Stimulated activated CD8-positive, alpha-beta memory T cell treated with anti-CD3 and anti-CD28 coated beads, Interleukin-4, amount 100 ng/mL, for 24 hours (primary cell): ENCODE results near the gene BAZ1A.
"Not testable (repeated sequence)": the region's sequence is repeated elsewhere in the genome, so short reads cannot be mapped to it uniquely, and the experiment has no call there.

Experiments
- DNase-seq: peaks from one replicate; pipeline ENCODE4 v3.0.0-alpha.2; 2020; ENCODE audit warnings: low read depth

The BAZ1A gene

DNA sequence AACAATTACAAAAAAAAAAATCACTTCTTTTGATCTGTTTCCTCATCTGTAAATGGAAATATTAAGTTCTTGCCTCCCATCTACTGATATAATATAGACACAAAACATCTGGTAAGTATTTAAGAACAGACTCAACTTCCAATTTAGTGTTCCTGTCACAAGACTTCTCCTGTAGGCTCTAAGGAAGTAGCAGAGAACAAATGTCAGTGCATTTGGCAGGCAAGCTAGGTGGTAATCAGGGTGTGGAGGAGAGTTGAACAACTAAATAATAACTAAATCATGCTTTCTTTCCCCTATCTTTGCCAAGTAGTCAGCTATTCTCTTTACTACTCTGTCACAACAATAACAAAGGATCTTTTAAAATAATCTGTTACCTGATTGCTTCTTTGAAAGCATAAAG is 22.1 kb downstream of the BAZ1A start:
- DNase-seq, result no peak

DNA sequence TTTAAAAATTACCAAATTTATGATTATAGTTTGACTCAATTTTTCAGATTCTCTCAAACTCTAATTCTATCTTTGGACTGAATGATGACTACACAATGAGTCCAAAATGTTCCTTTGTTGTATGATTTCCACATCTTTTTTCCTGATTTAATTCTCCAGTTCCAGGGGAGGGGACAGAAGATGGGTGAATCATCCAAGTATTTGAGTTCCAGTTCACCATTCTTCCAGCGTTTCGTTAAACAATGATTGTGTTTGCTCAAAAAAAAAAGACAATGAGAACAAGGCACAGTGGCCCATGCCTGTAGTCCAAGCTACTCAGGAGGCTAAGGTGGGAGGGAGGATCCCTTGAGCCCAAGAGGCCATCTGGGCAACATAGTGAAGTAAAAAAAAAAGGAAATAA is 23.8 kb downstream of the BAZ1A start:
- no peak for DNase-seq

DNA sequence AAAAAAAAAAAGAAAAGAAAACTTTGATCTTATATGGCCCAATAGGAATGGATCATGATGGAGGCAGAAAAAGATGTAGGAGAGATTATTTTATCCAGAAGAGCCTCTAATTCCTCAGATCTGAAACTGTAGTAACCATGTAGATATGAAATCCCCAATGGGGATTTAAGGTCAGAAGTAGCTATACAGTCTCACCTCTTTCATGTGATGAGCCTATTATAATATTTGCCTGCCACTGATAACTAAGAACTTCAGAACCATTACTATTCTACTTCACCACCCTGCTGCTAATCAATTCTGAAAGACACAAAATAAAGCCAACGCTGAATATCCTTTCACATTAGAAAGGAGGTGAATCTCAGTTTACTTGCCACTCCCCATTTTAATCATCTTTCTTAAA is 29.3 kb downstream of the BAZ1A start:
- DNase-seq, result no peak

DNA sequence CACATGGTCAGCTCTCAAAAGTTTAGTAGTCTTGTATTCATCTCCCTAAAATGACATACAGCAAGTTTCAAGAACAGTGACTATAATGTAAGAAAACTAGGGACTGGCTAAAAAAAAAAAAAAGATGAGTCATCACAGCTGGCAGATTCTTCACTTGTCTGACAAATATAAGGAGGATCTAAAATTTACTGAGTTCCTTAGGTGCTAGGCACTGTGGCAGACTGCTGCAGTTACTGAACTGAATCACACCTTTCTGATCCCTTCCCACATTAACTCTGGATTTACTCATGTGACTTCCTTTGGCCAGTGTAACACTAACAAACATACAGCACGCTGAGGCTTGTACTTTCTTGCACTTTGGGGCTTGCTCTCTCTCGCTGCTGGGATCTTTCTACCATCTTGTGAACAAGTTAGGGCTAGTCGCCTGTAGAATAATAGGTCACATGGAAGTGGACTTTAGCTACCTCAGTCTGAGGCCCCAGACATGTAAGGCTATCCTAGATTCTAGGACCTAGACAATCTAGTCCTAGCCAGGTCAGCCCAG is 32.1 kb downstream of the BAZ1A start:
- DNase-seq, result no peak

- no peak for DNase-seq
Observed at GRCh38 chr14:34837801-34838322, 37.3 kb downstream of the BAZ1A start.

GRCh38 chr14:34835312-34835711 is 39.8 kb downstream of the BAZ1A start:
- DNase-seq, result no peak

DNA sequence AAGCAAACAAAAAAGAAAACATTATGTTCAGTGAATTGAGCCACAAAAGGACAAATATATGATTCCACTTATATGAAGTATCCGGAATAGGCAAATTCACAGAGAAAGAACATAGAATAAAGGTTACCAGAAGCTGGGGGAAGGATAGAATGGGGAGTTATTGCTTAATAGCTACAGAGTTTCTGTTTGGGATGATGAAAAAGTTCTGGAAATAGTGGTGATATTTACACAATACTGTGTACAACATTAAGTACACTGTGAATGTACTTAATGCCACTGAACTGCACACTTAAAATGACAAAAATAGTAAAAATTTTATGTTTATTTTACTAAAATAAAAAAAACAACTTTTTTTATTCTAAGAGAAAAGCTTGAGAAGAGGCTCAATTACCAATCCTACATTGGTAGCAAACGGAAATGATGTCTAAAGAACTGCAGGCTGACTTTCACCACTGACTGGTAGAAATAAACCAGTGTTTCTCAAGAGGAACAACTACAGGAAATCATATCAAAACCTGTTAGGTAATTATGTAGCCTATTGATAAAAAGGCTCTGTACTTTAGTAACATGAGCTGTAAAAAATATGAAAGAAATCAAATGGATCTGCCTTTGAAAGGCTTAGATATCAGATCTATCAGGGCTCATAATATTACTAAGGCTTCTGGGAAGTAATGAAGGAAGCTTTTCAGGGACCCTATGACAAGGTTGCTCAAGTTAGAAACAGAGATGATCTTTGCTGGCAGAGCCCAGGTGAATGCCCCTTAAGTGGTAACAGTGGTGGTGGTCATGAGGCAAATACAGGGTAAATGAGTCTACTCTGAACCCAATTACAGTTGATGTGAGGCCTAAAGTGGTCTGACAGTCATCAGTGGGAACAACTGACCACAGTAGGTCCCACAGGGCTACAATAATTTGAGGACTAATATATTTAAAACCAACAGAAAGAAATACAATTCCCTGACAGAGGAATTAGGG is 41.3 kb downstream of the BAZ1A start:
- DNase-seq, result no peak

DNA sequence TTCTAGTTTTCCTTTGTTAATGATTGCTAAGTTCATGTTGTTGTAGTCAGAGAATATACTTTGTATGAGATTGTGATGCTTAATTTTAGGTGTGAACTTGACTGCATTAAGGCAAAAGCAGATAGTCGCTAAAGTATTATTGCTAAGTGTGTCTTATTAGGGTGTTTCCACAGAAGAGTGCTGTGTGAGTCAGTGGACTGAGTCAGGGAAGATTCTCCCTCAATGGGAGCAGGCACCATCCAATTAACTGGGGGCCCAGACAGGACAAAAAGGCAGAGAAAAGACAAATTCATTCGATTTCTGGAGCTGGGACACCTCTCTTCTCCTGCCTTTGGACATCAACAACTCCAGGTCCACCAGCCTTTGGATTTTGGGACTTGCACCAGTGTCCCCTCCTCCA is 48.5 kb downstream of the BAZ1A start:
- DNase-seq, result no peak

DNA sequence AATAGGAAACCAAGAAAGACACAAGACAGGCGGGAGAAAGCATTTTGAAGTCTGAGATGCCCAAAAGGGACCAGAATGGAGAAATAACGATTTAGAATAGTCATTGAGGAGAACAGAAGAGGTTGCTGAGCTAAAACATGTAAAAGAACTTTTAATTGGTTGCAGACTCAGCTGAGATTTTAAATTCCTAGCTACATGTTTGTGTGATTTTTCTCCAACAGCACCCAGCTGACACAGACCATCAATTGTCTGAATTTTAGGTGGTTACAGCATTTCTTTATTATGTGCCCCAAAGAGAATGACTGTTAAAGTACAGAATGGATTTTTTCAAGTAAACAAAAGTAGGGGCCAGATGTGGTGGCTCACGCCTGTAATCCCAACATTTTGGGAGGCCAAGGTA is 50.3 kb downstream of the BAZ1A start:
- no peak for DNase-seq

DNA sequence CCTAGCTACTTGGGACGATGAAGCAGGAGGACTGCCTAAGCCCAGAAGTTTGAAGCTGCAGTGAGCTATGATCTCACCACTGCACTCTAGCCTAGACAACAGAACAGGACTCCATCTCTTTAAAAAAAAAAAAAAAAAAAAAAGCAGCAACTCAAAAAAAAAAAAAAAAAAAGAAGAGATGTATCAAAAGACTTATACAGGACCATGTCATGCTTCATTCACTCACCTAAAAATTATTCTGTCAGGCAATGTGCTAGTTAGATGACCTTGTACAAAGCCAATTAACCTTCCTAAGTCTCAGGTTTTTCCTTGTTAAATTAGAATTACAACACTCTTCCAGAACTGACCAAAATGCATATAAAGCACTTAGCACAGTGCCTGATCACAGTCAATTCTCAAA is 50.9 kb downstream of the BAZ1A start:
- DNase-seq, result no peak

DNA sequence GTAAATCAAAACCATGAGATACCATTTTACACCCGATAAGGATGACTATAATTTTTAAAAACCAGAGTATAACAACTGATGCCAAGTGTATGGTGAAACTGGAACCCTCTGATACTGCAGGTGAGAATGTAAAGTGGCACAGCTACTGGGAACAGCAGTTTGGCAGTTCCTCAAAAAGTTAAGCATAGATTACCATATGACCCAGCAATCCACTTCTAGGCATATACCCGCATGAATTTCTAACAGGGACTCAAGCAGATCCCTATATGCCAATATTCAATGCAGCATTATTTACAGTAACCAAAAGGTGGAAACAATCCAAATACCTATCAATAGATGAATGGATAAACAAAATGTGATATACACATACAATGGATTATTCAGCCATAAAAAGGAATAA is 57.4 kb downstream of the BAZ1A start:
- no peak for DNase-seq

DNA sequence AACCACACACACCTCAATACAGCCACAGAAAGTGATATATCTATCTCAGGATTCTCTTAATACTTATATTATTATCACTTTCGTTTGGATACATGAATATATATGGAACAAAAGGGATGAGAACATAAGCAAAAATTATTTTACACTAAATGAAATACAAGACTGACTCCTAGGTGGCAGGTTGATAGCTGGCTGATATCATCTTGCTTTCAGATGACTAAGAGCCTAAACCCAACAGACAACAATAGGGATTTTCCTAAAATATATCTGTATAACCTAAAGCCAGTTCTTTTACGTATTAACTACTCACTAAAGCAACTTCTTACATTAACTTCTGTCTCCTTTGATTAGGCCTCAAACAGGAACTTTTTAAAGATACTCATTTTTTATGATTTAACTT is 65.1 kb downstream of the BAZ1A start:
- DNase-seq, result no peak

DNA sequence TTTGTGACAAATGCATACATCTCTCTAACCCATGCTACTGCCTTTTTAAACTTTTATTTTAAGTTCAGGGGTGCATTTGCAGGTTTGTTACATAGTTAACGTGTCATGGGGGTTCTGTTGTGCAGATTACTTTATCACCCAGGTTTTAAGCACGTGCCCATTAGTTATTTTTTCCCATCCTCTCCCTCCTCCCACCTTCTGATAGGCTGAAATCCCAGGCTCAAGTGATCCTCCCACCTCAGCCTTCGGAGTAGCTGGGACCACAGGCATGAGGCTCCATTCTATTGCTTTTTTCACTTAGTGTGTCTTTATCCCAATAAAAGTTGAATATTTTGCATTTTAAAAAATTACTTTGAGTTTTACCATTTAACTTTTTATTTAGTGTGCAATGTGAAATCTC is 68.9 kb downstream of the BAZ1A start:
- DNase-seq, result no peak

DNA sequence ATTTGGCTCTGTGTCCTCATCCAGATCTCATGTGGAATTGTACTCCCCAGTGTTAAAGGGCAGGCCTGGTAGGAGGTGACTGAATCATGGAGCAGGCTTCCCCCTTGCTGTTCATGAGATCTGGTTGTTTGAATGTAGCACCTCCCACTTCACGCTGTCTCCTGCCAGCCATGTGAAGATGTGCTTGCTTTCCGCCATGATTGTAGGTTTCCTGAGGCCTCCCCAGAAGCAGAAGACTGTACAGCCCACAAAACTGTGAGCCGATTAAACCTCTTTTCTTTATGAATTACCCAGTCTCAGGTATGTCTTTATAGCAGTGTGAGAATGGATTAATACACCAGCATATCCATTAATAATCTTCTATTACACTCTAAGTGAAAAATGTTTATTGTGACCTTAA is 70.2 kb downstream of the BAZ1A start:
- DNase-seq, result no peak

DNA sequence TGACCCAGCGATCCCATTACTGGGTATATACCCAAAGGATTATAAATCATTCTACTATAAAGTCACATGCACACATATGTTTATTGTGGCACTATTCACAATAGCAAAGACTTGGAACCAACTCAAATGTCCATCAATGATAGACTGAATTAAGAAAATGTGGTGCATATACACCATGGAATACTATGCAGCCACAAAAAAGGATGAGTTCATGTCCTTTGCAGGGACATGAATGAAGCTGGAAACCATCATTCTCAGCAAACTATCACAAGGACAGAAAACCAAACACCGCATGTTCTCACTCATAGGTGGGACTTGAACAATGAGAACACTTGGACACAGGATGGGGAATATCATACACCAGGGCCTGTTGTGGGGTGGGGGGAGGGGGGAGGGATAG is 76.3 kb downstream of the BAZ1A start:
- DNase-seq, result not testable (repeated sequence)

DNA sequence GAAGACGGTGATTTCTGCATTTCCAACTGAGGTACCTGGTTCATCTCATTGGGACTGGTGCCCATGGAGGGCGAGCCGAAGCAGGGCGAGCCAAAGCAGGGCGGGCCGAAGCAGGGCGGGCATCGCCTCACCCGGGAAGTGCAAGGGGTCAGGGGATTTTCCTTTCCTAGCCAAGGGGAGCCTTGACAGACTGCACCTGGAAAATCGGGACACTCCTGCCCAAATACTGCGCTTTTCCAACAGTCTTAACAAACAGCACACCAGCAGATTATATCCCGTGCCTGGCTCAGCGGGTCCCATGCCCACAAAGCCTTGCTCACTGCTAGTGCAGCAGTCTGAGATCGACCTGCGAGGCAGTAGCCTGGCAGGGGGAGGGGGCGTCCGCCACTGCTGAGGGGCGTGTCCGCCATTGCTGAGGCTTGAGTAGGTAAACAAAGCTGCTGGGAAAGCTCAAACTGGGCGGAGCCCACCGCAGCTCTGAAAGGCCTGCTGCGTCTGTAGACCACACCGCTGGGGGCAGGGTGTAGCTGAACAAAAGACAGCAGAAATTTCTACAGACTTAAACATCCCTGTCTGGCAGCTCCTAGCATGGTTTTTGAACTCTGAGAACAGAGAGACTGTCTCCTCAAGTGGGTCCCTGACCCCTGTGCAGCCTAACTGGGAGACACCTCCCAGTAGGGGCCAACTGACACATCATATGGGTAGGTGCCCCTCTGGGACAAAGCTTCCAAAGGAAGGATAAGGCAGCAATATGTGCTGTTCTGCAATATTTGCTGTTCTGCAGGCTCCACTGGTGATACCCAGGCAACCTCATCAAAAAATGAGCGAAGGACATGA is 77.2 kb downstream of the BAZ1A start:
- DNase-seq, result no peak

DNA sequence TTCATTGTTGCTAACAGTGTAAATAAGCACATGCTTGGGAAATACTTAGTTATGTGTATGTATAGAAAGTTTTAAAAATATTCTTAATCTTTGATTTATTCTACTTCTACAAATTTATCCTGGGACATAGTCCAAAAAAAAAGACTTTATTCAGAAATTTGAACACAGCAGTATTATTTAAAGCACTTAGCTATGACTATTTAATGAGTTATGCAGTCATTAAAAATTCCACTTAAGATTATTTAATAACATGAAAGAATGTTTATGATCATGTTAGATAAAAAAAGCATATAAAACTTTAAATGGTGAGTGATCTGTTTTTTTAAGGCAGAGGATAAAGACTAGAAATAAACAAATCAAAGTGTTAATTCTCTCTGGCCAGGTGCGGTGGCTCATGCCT is 78.3 kb downstream of the BAZ1A start:
- DNase-seq, result no peak

DNA sequence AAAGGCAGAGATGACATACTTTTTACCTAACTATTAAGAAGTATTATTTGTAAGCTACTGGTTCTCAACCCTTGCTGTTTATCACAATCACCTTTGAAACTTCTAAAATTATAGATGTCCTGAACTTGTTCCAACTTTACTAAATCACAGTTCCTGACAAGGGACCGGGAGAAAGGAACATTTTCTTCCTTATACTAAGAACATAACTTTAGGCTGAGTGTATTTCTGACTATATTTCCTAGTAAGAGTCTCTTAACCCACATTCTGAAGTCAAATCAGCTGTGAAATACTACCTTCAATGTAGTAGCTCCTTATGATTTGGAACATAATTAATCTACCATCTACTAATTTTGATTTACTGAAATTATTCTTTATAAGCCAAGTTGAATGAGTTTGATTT is 80.2 kb downstream of the BAZ1A start:
- DNase-seq, result no peak

DNA sequence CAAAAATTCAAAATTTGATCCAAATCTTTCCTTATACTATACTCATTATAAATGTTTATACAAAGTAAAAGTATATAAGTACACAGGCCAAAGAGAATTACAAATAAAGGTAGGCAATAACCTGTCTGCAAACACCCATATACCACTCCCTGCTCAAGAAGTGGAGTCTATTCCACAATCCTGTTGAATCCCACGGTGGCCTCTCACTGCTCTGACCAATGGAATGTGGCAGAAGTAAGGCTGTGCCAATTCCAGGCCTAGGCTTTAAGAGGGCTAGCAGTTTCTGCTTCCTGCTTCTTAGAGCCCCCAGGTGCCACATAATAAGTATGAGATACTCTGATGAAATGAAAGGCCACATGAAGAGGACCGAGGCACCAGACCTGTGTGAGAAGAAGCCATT is 80.9 kb downstream of the BAZ1A start:
- no peak for DNase-seq

- DNase-seq, result no peak
Observed at GRCh38 chr14:34792598-34792997, 82.6 kb downstream of the BAZ1A start.

GRCh38 chr14:34785223-34786006 is 89.7 kb downstream of the BAZ1A start:
- no peak for DNase-seq

GRCh38 chr14:34782031-34782430 is 93.1 kb downstream of the BAZ1A start:
- DNase-seq, result no peak
